ENCODE measurements around the gene STAG2.

STAG2 gene

DNA sequence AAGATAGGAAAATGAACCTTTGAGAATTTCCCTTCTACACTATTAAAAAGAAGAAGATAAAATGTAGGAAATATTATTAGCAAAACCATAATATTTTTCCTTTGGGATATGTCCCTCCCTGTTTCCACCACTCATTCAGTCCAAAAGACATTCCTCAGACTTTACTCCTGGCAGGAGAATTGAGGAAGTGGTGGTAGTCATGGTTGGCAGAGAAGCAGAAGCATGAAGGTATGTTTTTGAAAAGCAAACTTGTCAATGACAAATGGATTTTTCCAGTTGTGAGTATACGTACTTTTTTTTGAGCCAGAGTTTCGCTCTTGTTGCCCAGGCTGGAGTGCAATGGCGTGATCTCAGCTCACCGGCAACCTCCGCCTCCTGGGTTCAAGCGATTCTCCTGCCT is 13.7 kb downstream of the STAG2 start:
- no peak for DNase-seq (ENCODE audit: low spot score)

DNA sequence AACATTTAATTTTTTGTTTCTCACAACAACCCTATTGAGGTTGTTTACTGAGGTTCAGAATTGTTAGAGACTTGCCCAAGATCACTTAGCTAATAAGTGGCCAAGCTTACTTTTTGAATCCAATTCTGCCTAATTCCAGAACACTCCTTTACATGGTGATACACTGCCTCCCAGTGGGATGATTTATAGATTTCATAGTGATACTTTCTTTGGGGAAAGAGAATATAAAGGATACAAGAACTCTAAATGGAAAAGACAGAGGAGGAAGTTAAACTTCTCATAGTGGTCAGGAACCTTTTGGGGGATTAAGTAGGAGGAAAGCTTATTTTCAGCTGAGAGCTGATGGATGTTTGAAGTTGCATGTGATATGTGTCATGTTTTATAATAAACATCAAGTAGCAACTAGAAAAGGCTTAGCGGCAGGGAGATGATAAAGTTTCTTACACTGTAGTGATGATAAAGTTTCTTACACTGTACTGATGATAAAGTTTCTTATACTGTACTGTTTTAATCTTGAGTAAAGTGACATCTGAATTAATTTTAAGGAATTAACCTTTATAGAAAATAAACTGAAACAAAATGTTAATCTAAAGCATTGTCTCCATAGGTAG is 15.3 kb downstream of the STAG2 start:
- DNase-seq (ENCODE audit: low spot score), result no peak

DNA sequence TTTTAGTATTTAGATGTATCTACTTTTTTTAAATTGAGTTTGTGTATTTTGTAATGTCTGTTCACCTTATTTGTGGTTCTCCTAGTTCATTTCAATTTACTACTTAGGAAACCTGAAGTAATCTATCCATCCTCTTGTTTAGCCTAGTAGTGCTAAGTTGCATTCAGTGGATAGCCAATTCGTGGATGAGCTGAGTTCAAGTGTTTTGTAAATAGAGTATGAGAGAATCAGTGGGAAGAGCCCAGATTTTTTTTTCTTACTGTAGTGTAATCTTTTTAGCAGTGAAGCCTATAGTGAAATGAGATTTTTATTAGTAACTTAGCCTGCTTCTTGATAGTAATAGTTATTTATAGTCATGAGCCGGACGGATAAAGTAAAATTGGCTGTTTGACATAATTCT is 21.7 kb downstream of the STAG2 start:
- no peak for DNase-seq (ENCODE audit: low spot score)

DNA sequence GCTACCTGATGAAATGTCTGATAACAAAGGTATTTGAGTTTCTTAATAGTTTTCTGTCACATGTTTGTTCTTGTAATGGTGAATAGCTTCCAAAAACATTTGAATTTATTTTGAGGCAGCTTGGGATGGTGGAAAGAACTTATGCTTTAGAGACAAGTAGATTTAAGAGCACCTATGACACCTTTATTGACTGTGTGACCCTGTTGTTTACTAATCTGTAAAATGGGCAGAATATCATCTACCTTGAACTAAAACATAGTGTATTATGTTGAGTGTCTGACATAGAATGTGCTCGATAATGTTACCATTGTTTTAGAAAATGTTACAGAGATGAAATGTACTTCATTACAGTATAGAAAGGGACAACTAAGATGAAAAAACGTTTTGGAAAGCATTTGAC is 24.9 kb downstream of the STAG2 start:
- no peak for DNase-seq (ENCODE audit: low spot score)

DNA sequence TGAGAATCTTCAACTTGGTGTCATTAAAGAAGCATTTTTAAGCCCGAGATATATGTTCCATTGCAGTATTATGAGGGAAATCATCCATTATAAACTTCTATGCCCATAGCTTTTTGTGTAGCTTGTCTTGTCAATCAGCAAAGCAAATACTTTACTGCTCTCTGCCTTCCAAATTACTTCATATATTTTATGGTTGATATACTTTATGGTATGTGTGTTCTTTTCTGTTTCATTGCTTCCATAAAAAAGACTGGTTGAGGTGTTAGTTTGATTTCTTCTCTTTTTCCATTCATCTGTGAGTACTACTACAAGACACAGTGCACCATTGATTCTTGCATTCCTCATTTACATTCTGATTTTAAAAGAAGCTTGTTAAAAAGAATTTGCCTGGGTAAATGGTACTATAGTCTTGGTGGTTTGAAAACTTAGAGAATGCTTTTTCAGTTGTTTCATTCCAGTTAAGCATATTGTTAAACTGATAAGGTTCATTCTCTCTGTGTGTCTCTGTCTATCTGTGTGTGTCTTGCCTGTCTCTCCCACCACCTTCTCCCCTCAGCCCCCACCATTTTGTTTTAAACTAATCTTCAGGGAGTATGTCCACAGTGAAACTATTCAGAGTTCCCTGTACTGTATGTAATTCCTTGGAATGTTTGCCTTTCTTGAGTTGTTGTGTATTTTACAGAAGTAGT is 27.1 kb downstream of the STAG2 start:
- no peak for DNase-seq (ENCODE audit: low spot score)

DNA sequence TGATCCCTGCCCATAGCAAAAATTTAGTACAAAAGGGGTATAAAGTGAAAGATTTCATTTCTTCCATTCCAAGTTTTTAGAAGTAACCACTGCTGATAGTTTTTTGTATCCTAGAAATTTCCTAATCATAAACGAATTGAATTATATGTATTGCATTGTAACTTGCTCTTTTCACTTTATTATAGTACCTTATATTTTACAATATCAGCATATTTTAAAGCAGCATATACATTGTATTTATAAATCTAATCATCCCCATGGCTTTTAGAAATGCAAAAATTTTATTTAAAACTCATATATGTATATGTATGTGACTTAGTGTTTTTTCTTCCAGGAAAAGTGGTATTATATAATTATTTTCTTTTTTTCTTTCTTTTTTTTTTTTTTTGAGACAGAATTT is 27.7 kb downstream of the STAG2 start:
- no peak for DNase-seq (ENCODE audit: low spot score)

DNA sequence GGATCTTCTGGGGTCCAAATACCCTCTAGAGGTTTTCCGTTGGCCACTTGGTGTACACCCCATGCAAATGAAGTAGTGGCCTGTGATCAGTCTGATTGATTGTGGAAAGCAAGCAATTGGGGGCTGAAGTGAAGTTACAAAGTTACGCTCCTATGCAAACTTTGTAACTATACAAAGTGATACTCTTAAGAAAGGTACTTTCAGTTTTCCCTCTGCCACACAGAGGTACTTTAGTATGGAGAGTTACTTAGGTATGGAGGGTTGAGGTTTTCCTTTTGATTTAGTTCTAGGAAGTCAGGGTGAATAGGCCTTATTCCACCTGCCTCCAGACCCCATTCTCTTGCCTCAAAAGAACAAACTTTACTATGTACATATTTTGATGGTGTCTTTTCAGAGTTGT is 28.7 kb downstream of the STAG2 start:
- DNase-seq (ENCODE audit: low spot score), result no peak

DNA sequence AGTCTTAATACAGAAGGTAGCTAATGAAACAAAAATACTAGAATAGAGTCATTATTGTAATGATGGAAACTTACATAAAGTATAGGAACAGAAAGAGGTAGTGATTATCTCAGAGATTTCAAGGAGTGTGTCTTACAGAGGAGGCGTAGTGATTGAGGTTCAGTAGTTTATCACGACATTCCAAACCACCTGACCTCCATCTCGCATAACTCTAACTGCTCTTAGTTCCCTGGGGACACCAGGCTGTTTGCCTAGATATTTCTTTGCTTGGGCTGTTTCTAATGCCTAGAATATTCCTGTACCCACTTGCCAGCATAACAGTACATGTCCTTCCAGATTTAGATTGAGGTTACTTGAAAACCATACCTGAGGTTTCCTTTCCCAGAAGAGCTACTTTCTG is 29.1 kb downstream of the STAG2 start:
- no peak for DNase-seq (ENCODE audit: low spot score)

DNA sequence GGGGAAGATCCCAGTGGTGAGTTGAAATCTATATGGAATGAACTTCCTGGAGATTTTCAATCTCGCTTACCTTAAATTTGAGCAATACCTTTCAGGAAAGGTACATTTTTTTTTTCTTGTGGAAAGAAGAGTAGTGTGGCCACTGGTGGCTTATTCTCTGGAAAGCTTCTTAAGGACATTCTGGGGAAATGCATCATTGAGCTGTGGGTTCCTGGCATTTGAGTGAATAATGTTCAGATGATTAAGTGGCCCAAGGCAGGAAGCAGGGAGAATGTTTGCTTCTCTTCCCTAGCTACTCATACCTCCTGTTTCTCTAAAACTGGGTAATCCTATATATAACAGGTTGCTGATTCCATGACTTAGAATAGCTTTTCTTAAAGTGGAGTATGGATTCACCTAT is 31.8 kb downstream of the STAG2 start:
- no peak for DNase-seq (ENCODE audit: low spot score)

DNA sequence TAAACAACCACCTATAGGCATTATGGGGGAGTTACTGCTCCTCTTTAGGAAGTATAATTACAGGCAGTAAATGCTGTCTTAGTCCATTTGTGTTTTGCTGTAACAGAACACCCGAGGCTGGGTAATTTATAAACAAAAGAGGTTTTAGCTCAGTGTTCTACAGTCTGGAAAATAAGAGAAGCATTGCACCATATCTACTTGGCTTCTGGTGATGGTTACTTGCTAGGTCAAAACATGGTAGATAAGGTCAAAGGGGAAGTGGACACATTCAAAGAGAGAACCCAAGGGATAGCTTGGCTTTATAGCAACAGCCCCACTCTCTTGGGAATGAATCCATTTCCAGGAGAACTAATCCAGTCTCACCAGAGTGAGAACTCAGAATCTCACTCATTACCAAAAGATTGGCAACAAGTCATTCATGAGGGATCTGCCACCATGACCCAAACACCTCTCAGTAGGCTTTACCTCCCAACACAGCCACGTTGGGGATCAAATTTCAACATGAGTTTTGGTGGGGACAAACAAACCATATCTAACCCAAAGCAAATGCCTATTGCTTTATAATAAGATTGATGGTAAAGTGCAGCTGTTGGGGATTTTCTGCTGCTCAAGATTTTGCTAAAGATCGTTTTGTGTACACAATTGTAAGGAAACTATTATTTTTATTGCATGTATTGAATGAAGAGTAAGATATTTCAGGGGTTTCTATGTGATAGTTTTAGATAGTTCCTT is 32.6 kb downstream of the STAG2 start:
- DNase-seq (ENCODE audit: low spot score), result no peak

DNA sequence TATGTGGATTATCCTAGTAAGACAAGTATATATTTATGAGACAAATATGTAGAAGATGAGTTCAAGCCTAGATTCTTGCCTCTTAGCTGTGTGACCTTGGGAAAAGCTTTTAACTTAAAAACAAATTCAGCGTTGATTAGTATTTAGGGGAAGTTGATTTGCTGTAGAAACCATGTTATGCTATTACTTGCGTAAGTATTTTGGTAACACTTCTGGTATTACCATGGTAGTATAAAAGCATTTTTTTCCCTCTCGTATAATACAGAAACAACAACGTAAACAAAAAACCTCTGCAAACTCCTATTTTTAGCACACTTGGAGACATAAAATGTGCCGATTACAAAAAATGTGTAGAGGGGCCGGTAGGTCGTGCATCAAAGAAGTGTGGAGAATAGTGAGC is 33.2 kb downstream of the STAG2 start:
- DNase-seq (ENCODE audit: low spot score), result no peak

DNA sequence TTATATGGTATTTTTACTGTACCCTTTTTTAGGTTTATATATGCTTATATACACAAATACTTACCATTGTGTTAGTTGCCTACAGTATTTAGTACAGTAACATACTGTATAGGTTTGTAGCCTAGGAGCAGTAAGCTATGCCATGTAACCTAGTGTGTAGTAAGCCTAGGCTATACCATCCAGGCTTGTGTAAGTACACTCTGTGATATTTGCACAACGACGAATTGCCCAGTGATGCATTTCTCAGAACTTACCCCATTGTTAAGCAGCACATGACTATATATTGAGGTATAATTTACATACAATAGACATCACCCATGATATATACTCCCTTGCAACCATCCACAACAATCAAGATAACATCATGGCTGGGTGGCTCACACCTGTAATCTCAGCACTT is 40.1 kb downstream of the STAG2 start:
- DNase-seq (ENCODE audit: low spot score), result no peak

DNA sequence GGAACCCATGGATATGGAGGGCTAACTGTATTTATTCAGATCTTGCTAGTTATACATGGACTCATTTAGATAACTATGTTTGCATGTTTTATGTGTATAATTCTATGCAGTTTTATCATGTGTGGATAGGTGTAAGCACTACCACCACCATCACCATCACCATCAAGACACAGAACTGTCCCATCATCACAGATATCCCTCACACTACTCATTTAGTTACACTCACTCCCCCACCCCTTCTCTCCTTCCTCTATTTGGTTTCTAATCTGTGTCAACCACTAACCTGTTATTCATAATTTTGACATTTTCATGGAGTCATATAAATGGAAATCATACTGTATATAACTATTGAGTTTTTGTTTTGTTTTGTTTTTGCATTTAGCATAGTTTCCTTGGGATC is 43.7 kb downstream of the STAG2 start:
- DNase-seq (ENCODE audit: low spot score), result no peak

DNA sequence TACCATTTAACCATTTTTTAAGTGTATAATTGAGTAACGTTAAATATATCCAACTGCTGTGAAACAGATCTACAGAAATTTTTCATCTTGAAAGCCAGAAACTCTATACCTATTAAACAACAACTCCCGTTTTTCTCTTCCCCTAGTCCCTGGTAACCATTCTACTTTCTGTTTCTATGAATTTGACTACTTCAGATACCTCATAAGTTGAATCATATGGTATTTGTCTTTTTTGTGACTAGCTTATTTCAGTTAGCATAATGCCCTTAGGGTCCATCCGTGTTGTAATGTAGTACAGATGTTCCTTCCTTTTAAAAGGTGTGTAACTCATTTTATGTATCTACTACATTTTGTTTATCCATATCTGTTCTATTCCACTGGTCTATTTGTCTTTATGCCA is 48.7 kb downstream of the STAG2 start:
- no peak for DNase-seq (ENCODE audit: low spot score)

DNA sequence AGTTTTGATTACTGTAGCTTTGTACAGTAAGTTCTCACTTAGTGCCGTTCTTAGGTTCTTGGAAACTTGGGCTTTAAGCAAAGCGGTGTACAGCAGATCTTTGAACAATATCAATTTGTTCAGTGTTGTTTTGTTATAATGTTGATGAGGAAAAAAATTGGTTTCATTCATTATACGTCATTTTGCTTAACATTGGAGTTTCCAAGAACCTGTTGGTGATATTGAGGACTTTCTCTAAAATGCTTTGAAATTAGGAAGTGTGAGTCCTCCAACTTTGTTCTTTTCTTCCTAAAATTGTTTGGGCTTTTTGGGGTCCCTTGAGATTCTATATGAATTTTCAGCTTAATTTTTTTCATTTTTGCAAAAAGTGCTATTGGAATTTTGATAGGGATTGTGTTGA is 49.1 kb downstream of the STAG2 start:
- DNase-seq (ENCODE audit: low spot score), result no peak

DNA sequence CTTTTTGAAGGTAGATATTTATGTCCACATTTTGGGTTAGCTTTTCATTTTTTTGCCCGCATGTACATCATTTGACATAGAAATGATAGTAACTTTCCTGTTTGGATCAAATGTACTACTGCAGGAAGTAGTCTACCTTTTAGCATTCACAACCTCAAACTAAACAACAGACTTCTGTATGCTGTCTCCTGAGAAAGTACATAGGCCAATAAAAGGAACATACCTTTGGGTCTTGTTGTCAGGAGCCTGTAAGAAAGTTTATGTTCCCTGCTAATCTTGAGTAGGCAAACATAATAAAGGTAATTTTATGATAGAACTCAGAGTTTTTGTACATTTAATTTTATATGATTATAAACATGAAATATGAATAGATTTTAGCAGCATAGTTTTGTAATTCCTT is 54.2 kb downstream of the STAG2 start:
- DNase-seq (ENCODE audit: low spot score), result no peak

DNA sequence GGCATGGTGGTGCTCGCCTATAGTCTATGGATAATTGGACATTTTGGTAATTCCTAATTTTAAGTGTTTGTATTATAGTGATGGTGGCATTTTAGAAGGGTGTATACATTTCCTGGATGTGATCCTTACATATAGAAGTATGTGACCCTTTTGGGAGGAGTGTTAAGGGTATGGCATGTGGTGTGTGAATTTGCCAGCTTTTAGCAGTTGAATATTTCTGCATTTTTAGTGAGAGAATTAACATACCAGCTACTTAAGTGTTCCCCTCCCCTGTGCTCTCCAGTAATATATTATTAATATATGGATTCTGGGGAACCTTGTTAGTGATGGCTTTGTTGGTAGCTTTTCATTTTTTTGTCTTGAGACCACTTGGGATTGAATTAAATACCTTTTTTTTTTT is 55.3 kb downstream of the STAG2 start:
- DNase-seq (ENCODE audit: low spot score), result no peak

DNA sequence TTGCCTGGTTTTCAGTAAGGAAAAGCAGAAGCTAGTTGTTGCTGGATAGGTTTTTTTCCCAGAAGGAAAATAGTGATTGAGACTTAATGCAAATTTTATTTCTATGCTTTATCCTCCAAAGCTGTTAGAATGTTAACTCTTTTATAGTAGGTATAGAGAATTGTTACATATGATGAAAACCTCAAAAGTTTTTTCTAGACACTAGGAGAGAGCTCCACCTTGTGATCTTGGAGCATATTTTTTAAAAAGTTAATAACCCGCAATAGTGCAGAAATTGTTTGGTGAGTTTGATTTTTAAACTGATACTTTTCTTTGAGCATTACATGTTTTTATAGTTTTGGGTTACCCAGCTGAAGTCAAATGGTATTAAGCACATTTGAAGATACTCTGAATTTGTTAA is 56.5 kb downstream of the STAG2 start:
- no peak for DNase-seq (ENCODE audit: low spot score)

DNA sequence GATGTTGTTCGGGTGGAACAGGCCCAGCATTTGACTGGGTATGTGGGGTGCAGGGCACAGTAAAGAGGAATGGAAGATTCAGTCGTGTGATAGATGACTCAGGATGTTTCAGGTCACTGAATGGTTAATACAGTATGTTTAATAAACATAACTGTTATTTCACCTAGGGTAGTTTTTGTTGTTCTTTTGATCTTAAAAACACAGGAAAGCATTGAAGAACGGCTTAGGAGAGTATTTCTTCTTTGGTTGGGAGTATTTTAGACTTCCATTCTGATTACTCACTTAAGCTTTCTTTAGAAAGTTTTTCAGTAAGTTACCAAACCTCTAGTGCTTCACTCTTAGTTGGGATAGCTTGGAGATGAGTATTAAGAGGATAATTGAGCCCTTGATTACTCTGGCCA is 62.3 kb downstream of the STAG2 start:
- no peak for DNase-seq (ENCODE audit: low spot score)

DNA sequence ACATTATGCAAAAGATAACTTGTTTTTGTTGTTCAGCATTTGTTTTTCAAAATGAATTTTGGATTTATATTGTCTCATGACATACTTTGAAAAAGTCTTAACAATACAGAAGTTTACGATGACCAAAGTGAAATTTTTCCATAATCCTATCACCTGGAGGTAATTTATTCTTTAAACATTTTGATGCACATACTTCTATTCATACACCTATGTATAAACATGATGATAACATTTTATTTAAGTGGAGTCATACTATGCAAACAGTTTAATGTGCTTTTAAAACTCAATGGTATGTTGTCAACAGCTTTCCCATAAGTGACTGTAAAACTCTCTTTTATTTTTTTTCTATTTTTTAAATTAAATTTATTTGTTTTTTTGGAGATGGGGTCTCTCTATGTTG is 65.0 kb downstream of the STAG2 start:
- no peak for DNase-seq (ENCODE audit: low spot score)

DNA sequence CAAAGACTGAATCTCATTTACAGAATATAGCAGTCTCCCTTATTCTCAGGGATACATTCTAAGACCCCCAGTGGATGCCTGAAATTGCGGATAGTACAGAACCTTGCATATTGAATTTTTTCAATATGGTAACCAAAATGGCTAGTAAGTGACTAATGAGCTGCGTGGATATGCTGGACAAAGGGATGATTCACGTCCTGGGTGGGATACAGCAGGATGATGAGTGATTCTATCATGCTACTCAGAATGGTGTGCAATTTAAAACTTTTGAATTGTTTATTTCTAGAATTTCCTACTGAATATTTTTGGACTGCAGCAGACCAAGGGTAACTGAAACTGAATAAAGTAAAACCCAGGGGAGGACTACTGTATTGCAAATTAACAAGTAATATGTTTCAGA is 66.7 kb downstream of the STAG2 start:
- no peak for DNase-seq (ENCODE audit: low spot score)

DNA sequence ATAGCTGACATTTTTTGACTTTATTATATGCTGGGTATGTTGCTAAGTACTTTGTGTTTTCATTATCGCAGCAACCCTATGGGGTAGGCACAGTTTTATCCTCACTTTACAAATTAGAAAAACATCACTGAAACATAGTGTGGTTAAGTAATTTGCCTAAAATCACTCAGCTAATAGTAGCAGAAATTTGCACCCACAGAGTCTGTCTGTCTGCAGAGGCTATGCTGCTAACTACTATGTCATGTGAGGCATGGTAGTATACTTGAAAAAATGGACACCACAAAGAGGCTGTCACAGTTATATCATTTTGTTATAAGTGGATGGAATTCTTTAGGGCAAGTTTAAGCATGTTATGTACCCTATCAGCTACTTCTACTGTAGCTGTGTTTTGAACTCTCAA is 69.0 kb downstream of the STAG2 start:
- no peak for DNase-seq (ENCODE audit: low spot score)

DNA sequence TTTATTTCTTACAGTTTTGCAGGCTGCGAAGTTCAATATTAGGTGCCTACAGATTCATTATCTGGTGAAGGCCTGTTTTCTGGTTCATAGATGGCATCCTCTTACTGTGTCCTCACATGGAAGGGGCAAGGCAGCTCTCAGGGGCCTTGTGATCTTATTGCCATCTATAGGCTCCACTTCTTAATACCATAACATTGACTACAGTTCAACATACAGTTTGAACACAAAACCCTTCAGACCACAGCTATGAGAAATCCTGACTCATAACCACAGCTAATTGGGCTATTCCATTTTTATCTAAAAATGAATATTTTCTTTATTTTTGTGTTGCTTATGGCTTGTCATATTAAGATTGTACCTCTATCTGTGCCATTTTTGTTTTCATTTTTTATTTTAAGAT is 72.3 kb downstream of the STAG2 start:
- no peak for DNase-seq (ENCODE audit: low spot score)

DNA sequence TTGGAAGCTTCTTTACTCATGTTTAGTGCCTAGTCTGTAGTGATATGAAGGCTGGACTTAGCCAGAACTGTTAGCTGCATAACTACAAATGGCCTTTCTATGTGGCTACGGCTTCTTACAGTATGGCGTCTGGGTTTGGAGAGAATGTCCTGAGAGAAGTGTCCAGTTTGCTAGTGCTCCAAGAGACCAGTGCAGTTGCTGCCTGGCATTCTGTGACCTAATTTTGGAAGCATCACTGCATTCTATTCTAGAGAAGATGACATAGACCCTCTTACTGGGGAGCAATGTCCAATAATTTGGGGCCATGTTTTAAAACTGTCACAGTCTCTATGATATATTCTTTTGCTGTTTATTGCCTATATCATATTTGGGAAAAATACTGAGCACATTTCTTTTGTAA is 74.2 kb downstream of the STAG2 start:
- DNase-seq (ENCODE audit: low spot score), result no peak

Data from ecto neural progenitor cell (in vitro differentiated cells).